HG03442 (cell line): Measurements from ENCODE around the gene RYR2.

ENCODE experiments used
- ATAC-seq: cut with Tn5 transposase; IDR thresholded peaks from one replicate; pipeline ENCODE4 v1.9.1; 2021; ENCODE audit warnings: mild to moderate bottlenecking, moderate library complexity; ENCODE audit not compliant: unreplicated experiment

Gene RYR2

GRCh38 chr1:237756304-237756967 lies 714.5 kb downstream of the RYR2 start:
- ATAC-seq, result no peak

GRCh38 chr1:237759377-237759776 lies 717.4 kb downstream of the RYR2 start:
- ATAC-seq, result no peak

- no peak for ATAC-seq
Observed at GRCh38 chr1:237760951-237761350, 719.0 kb downstream of the RYR2 start.

GRCh38 chr1:237763137-237763536 lies 721.2 kb downstream of the RYR2 start:
- no peak for ATAC-seq

GRCh38 chr1:237763751-237764150 lies 721.8 kb downstream of the RYR2 start:
- ATAC-seq, result no peak

- no peak for ATAC-seq
Observed at GRCh38 chr1:237769916-237770315, 727.9 kb downstream of the RYR2 start.

GRCh38 chr1:237772009-237772408 lies 730.0 kb downstream of the RYR2 start:
- no peak for ATAC-seq

- no peak for ATAC-seq
Observed at GRCh38 chr1:237774246-237774645, 732.3 kb downstream of the RYR2 start.

GRCh38 chr1:237779356-237779755 lies 737.4 kb downstream of the RYR2 start:
- no peak for ATAC-seq

GRCh38 chr1:237786066-237786719 lies 744.2 kb downstream of the RYR2 start:
- no peak for ATAC-seq

GRCh38 chr1:237788069-237788468 lies 746.1 kb downstream of the RYR2 start:
- ATAC-seq, result no peak

GRCh38 chr1:237789619-237790018 lies 747.6 kb downstream of the RYR2 start:
- no peak for ATAC-seq

- no peak for ATAC-seq
Observed at GRCh38 chr1:237791592-237791991, 749.6 kb downstream of the RYR2 start.

- ATAC-seq, result no peak
Observed at GRCh38 chr1:237792149-237792548, 750.2 kb downstream of the RYR2 start.

GRCh38 chr1:237792726-237793125 lies 750.7 kb downstream of the RYR2 start:
- no peak for ATAC-seq

- ATAC-seq, result no peak
Observed at GRCh38 chr1:237794071-237794470, 752.1 kb downstream of the RYR2 start.

- no peak for ATAC-seq
Observed at GRCh38 chr1:237795558-237795957, 753.6 kb downstream of the RYR2 start.

- ATAC-seq, result peak; percentile 99
Observed at GRCh38 chr1:237799762-237800474, 757.9 kb downstream of the RYR2 start.

- ATAC-seq, result no peak
Observed at GRCh38 chr1:237804516-237804915, 762.5 kb downstream of the RYR2 start.

GRCh38 chr1:237809099-237809498 lies 767.1 kb downstream of the RYR2 start:
- ATAC-seq, result no peak

GRCh38 chr1:237811633-237812032 lies 769.6 kb downstream of the RYR2 start:
- ATAC-seq, result no peak

GRCh38 chr1:237812061-237812460 lies 770.1 kb downstream of the RYR2 start:
- no peak for ATAC-seq
